Central memory CD8-positive, alpha-beta T cell (primary cell): ENCODE data around the gene DLGAP5.
A peak's percentile ranks its signal among the peaks of the same experiment; 100 is the strongest.

ENCODE experiments used
- ATAC-seq: fragments of 150-1000 bp; cut with Tn5 transposase; replicated peaks from 2 replicates; pipeline ENCODE4 v1.10.0; 2022; ENCODE audit warnings: mild to moderate bottlenecking, moderate FRiP score, moderate number of reproducible peaks; ENCODE audit not compliant: poor library complexity, severe bottlenecking; ENCODE audit errors: extremely low read depth
- DNase-seq, 2 donors: peaks; one replicate each; pipeline ENCODE4 v3.0.0; 2021; ENCODE audit warnings: low spot score in 2 of 2
- H3K27ac Mint-ChIP-seq: one replicate; pipeline ENCODE4 v1.8.0; 2022; ENCODE audit warnings: low read depth, mild to moderate bottlenecking, moderate library complexity, mixed read lengths
- H3K27me3 Mint-ChIP-seq: one replicate; pipeline ENCODE4 v1.8.0; 2022; ENCODE audit warnings: mixed read lengths
- H3K36me3 Mint-ChIP-seq: one replicate; pipeline ENCODE4 v1.8.0; 2022; ENCODE audit warnings: mild to moderate bottlenecking, moderate library complexity, mixed read lengths; ENCODE audit not compliant: insufficient read depth
- H3K4me1 Mint-ChIP-seq: one replicate; pipeline ENCODE4 v1.8.0; 2022; ENCODE audit warnings: mixed read lengths
- H3K4me3 Mint-ChIP-seq: one replicate; pipeline ENCODE4 v1.8.0; 2022; ENCODE audit warnings: mild to moderate bottlenecking, moderate library complexity, mixed read lengths
- H3K9me3 Mint-ChIP-seq: one replicate; pipeline ENCODE4 v1.8.0; 2022; ENCODE audit warnings: mixed read lengths

DLGAP5 gene

GRCh38 chr14:55158412-55158811 lies 33.0 kb downstream of the DLGAP5 start:
- no peak overlapping the region for H3K4me3 Mint-ChIP-seq
- DNase-seq (no peak), ATAC-seq (no peak)
- H3K36me3 Mint-ChIP-seq, result peaks cover 3% of the 10 kb centered on the region
- H3K9me3 Mint-ChIP-seq, result no peaks in the 10 kb centered on the region
- peaks cover 11% of the 10 kb centered on the region for H3K4me1 Mint-ChIP-seq
- H3K27ac Mint-ChIP-seq, result peak overlapping the region; percentile 52
- no peaks in the 10 kb centered on the region for H3K27me3 Mint-ChIP-seq

GRCh38 chr14:55157080-55157479 lies 34.3 kb downstream of the DLGAP5 start:
- Mint-ChIP-seq H3K36me3 (peaks cover 3% of the 10 kb centered on the region), H3K4me1 (peaks cover 11% of the 10 kb centered on the region), H3K27ac (peak overlapping the region; percentile 50), H3K27me3 (no peaks in the 10 kb centered on the region), H3K4me3 (peak overlapping the region; percentile 22), H3K9me3 (no peaks in the 10 kb centered on the region)
- ATAC-seq (no peak), DNase-seq (no peak)

DNA sequence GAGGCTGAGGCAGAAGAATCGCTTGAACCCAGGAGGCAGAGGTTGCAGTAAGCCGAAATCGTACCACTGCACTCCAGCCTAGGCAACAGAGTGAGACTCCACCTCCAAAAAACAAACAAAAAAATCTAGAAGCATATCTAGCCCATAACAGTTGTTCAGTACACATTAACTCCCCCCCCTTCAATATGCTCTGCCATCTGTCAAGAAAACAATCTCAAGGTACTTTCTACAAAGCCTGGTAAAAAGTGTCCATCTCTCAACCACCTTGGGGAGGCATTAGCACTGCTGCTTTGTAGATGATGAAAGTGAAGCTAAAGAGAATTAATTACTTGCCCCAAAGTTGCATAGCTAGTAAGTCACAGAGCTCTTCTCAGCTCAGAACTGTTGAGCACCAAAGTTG lies 37.4 kb downstream of the DLGAP5 start:
- H3K9me3 Mint-ChIP-seq, result no peaks in the 10 kb centered on the region
- DNase-seq (no peak), ATAC-seq (no peak)
- no peaks in the 10 kb centered on the region for H3K27me3 Mint-ChIP-seq
- peaks cover 5% of the 10 kb centered on the region for H3K4me1 Mint-ChIP-seq
- no peak overlapping the region for H3K4me3 Mint-ChIP-seq
- H3K27ac Mint-ChIP-seq, result no peak overlapping the region
- H3K36me3 Mint-ChIP-seq, result peaks cover 3% of the 10 kb centered on the region

GRCh38 chr14:55152052-55152753 lies 39.2 kb downstream of the DLGAP5 start:
- ATAC-seq, result no peak
- no peak overlapping the region for H3K4me3 Mint-ChIP-seq
- no peak overlapping the region for H3K27ac Mint-ChIP-seq
- no peak for DNase-seq
- H3K4me1 Mint-ChIP-seq, result peaks cover 5% of the 10 kb centered on the region
- H3K27me3 Mint-ChIP-seq, result no peaks in the 10 kb centered on the region
- peaks cover 3% of the 10 kb centered on the region for H3K36me3 Mint-ChIP-seq
- H3K9me3 Mint-ChIP-seq, result no peaks in the 10 kb centered on the region

DNA sequence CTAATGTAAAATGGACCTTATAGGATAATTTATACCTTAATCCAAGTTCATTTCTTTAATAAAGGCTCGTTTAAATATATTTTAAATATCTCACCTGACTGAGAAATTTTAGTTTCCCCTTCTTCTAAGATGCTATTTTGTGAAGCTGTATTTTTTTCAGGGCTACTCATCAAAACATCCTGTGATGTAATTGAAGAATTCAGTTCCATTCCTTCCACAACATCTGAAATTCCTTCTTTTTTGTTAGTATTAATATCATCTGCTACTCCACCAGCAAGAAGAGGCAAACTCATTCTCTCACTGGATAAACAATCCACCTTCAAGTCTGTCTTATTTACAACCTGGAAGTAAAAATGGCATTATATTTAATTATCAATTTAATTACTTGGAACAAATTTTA lies 39.8 kb downstream of the DLGAP5 start:
- H3K36me3 Mint-ChIP-seq, result peaks cover 3% of the 10 kb centered on the region
- no peak for DNase-seq

DNA sequence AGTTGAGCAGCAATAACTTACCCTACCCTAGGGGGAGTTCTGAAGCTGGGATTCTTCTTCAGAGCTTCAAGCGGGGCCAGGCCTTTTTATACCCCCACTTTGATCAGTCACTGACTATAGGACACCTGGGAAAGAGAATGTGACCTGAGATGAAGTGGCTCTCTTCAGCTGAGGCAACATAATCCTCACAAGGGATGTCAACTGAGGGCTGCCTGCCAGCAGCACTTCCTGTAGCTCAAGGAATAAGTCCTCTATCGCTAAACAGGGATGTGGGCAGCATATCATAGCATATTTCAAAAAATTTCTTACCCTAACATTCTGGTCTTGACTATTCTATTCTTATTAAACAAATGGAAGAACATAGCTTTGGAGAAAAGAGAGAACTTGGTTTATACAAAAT lies 45.0 kb downstream of the DLGAP5 start:
- Mint-ChIP-seq H3K9me3 (no peaks in the 10 kb centered on the region), H3K4me1 (no peaks in the 10 kb centered on the region), H3K27ac (no peak overlapping the region), H3K4me3 (no peak overlapping the region), H3K27me3 (no peaks in the 10 kb centered on the region), H3K36me3 (peaks cover 6% of the 10 kb centered on the region)
- ATAC-seq (no peak), DNase-seq (no peak)

More for the DNA sequence above, 39.8 kb downstream of the DLGAP5 start:
- ATAC-seq, result no peak
- Mint-ChIP-seq H3K4me1 (peaks cover 2% of the 10 kb centered on the region), H3K9me3 (no peaks in the 10 kb centered on the region), H3K4me3 (no peak overlapping the region), H3K27ac (no peak overlapping the region), H3K27me3 (no peaks in the 10 kb centered on the region)

DNA sequence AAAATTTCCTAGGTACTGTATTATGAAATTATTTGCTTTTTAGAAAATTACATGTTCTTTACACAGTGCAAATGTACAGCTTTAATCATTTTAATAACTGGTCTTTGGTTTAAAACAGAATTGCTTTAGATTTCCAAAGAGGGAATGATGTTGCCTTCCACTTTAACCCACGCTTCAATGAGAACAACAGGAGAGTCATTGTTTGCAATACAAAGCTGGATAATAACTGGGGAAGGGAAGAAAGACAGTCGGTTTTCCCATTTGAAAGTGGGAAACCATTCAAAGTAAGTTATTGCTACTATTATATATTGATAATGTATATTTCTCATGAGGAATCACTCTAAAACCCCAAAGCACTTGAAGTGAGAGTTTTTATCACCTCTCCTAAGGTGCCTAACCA lies 48.9 kb downstream of the DLGAP5 start:
- Mint-ChIP-seq H3K36me3 (peaks cover 8% of the 10 kb centered on the region), H3K4me1 (no peaks in the 10 kb centered on the region), H3K9me3 (no peaks in the 10 kb centered on the region), H3K4me3 (no peak overlapping the region), H3K27ac (no peak overlapping the region), H3K27me3 (no peaks in the 10 kb centered on the region)
- ATAC-seq (no peak), DNase-seq (no peak)

- Mint-ChIP-seq H3K27ac (peak overlapping the region; percentile 9), H3K9me3 (no peaks in the 10 kb centered on the region), H3K27me3 (no peaks in the 10 kb centered on the region), H3K4me3 (no peak overlapping the region), H3K4me1 (no peaks in the 10 kb centered on the region), H3K36me3 (peaks cover 8% of the 10 kb centered on the region)
- DNase-seq (no peak), ATAC-seq (no peak)
Measured at GRCh38 chr14:55141825-55142224, 49.6 kb downstream of the DLGAP5 start.

GRCh38 chr14:55139696-55140509 lies 51.5 kb downstream of the DLGAP5 start:
- ATAC-seq (no peak), DNase-seq (no peak)
- no peaks in the 10 kb centered on the region for H3K9me3 Mint-ChIP-seq
- H3K27me3 Mint-ChIP-seq, result no peaks in the 10 kb centered on the region
- H3K36me3 Mint-ChIP-seq, result peaks cover 10% of the 10 kb centered on the region
- no peaks in the 10 kb centered on the region for H3K4me1 Mint-ChIP-seq
- no peak overlapping the region for H3K4me3 Mint-ChIP-seq
- no peak overlapping the region for H3K27ac Mint-ChIP-seq

GRCh38 chr14:55139141-55139540 lies 52.2 kb downstream of the DLGAP5 start:
- ATAC-seq (no peak), DNase-seq (no peak)
- Mint-ChIP-seq H3K27ac (no peak overlapping the region), H3K4me1 (no peaks in the 10 kb centered on the region), H3K4me3 (no peak overlapping the region), H3K36me3 (peaks cover 8% of the 10 kb centered on the region), H3K27me3 (no peaks in the 10 kb centered on the region), H3K9me3 (no peaks in the 10 kb centered on the region)

- peaks cover 5% of the 10 kb centered on the region for H3K36me3 Mint-ChIP-seq
- no peaks in the 10 kb centered on the region for H3K9me3 Mint-ChIP-seq
- DNase-seq (no peak), ATAC-seq (no peak)
- H3K4me3 Mint-ChIP-seq, result no peak overlapping the region
- no peaks in the 10 kb centered on the region for H3K27me3 Mint-ChIP-seq
- no peaks in the 10 kb centered on the region for H3K4me1 Mint-ChIP-seq
- no peak overlapping the region for H3K27ac Mint-ChIP-seq
Measured at GRCh38 chr14:55138091-55138490, 53.3 kb downstream of the DLGAP5 start.

DNA sequence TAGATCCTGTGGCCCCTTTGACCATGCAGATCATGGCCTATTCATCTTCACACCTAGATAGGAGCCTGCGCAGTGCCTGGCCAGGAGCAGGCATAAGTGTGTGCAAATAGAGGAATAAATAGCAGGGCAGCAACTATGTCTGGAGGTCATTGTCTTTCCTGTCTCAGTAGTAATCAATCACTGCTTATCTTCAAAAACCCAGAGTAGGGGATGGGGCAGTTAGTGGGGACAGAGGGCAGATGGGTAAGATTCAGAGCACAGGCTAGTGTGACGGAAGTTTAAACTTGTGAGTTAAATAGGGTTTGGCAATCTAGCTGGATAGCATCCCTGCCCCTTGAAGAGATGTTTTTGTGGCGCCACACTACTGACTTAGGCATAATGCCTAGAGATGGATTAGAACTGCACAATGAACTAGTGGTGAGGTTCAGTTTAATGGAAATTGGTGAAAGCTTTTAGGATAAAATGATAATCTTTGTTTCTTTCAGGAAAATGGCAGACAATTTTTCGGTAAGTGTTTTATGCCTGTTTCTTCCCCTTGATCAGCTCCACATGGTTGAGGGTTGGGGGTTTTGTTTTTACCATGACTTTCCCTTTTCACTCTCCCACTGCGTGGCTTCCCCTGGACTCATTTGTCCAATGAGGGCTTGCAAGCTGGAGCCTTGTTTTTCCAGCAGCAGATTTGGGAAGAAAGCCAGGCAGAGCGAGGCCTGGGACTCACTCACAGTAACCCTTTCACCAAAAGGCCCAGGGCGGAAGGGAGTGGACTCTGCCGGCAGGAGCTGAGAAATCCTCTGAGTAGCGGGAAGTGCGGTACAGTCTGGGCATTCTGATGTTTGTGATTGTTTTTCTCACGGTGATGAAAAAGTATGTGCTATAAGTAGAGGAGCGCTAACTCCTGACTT lies 54.2 kb downstream of the DLGAP5 start:
- DNase-seq, result no peak
- no peaks in the 10 kb centered on the region for H3K27me3 Mint-ChIP-seq
- H3K27ac Mint-ChIP-seq, result no peak overlapping the region
- ATAC-seq, result no peak
- peaks cover 5% of the 10 kb centered on the region for H3K36me3 Mint-ChIP-seq
- H3K4me3 Mint-ChIP-seq, result no peak overlapping the region
- H3K4me1 Mint-ChIP-seq, result no peaks in the 10 kb centered on the region
- H3K9me3 Mint-ChIP-seq, result no peaks in the 10 kb centered on the region
